HEK293 (cell line): ENCODE results near the gene SMIM13.
"Not testable (repeated sequence)": the region's sequence is repeated elsewhere in the genome, so short reads cannot be mapped to it uniquely, and the experiment has no call there.

ENCODE experiments used
- CTCF ChIA-PET: fragments of 350-600 bp; formaldehyde crosslinking; extraction: SDS; loops from one replicate; lab custom pipeline; 2021; ENCODE audit warnings: antibody characterized with exemption; lab: Yijun Ruan, JAX
- POLR2A ChIA-PET: fragments of 300-600 bp; formaldehyde crosslinking; extraction: SDS; loops from one replicate; lab custom pipeline; 2020; ENCODE audit warnings: antibody characterized with exemption, inconsistent platforms; lab: Yijun Ruan, JAX
- H3K27ac ChIP-seq: fragments of 200-500 bp; sonication (Bioruptor generic); 2 replicates; pipeline ENCODE4 v1.5.1; 2014; ENCODE audit warnings: low read depth, low read length, control low read depth, inconsistent platforms; ENCODE audit errors: extremely low read depth
- H3K36me3 ChIP-seq, 2 experiments: fragments of 200-500 bp in 1 of 2; sonication (Bioruptor generic) in 1 of 2; 1 replicate in 1 of 2; 2 replicates in 1 of 2; pipeline ENCODE4 v1.5.1; 2014 to 2017; ENCODE audit warnings: inconsistent platforms in 2 of 2, low read length in 2 of 2; ENCODE audit not compliant: control insufficient read depth in 2 of 2, insufficient read depth in 1 of 2
- H3K4me1 ChIP-seq: fragments of 200-500 bp; sonication (Bioruptor generic); 2 replicates; pipeline ENCODE4 v1.5.1; 2014; ENCODE audit warnings: mild to moderate bottlenecking, low read length, inconsistent platforms; ENCODE audit not compliant: control insufficient read depth, insufficient read depth
- H3K4me3 ChIP-seq: 2 replicates; pipeline ENCODE4 v1.5.1; 2011; ENCODE audit warnings: low read depth, mild to moderate bottlenecking, control low read depth, low read length, moderate library complexity
- H3K9me3 ChIP-seq: fragments of 200-500 bp; sonication (Bioruptor generic); 2 replicates; pipeline ENCODE4 v1.5.1; 2014; ENCODE audit warnings: low read depth, low read length, inconsistent platforms; ENCODE audit not compliant: control insufficient read depth, insufficient read depth
- KLF1 ChIP-seq: fragments of 450-650 bp; formaldehyde crosslinking; IDR thresholded peaks from 2 replicates; pipeline ENCODE4 v1.5.1; 2016; ENCODE audit warnings: missing biosample characterization, missing genetic modification characterization
- PATZ1 ChIP-seq: fragments of 450-650 bp; formaldehyde crosslinking; IDR thresholded peaks from 2 replicates; pipeline ENCODE4 v1.5.1; 2016; ENCODE audit warnings: missing biosample characterization, missing genetic modification characterization
- SCRT2 ChIP-seq: fragments of 450-650 bp; formaldehyde crosslinking; IDR thresholded peaks from 2 replicates; pipeline ENCODE4 v1.5.1; 2016; ENCODE audit warnings: missing biosample characterization, missing genetic modification characterization
- WT1 ChIP-seq: fragments of 450-650 bp; formaldehyde crosslinking; IDR thresholded peaks from 2 replicates; pipeline ENCODE4 v1.5.1; 2016; ENCODE audit warnings: missing biosample characterization, missing genetic modification characterization
- ZNF121 ChIP-seq: fragments of 450-650 bp; formaldehyde crosslinking; IDR thresholded peaks from 2 replicates; pipeline ENCODE4 v1.5.1; 2016; ENCODE audit warnings: missing biosample characterization, missing genetic modification characterization
- ZNF280C ChIP-seq: fragments of 450-650 bp; formaldehyde crosslinking; IDR thresholded peaks from 2 replicates; pipeline ENCODE4 v1.5.1; 2016; ENCODE audit warnings: missing biosample characterization, missing genetic modification characterization
- ZNF394 ChIP-seq: fragments of 450-650 bp; formaldehyde crosslinking; IDR thresholded peaks from 2 replicates; pipeline ENCODE4 v1.5.1; 2016; ENCODE audit warnings: missing biosample characterization, missing genetic modification characterization, mild to moderate bottlenecking, moderate library complexity, borderline replicate concordance

SMIM13 gene

GRCh38 chr6:11089695-11090094, 3.9 kb upstream of the SMIM13 start:
- no peaks in the 10 kb centered on the region for H3K4me1 ChIP-seq
- no peaks in the 10 kb centered on the region for H3K9me3 ChIP-seq
- no peak for TF ChIP-seq ZNF121 (tag by site-specific recombination)
- no peak for TF ChIP-seq ZNF394 (tag by site-specific recombination)
- peak; percentile 94 for TF ChIP-seq KLF1 (tag by site-specific recombination)
- H3K36me3 ChIP-seq, result no peaks in the 10 kb centered on the region
- ChIA-PET POLR2A (interaction anchor here (0.7 kb wide), 1 partner anchor 331 kb away, joined by 8 read pairs; no protein-coding TSS in a partner anchor), CTCF (interaction anchor here (2.0 kb wide), 1 partner anchor 135 kb away, joined by 4 read pairs; no protein-coding TSS in a partner anchor)
- H3K4me3 ChIP-seq, result no peak overlapping the region
- no peak overlapping the region for H3K27ac ChIP-seq

GRCh38 chr6:11091141-11091540, 2.5 kb upstream of the SMIM13 start:
- CTCF ChIA-PET, result interaction anchor here (1.1 to 2.0 kb wide), 2 partner anchors 136 to 405 kb away, joined by 4 to 6 read pairs; no protein-coding TSS in a partner anchor
- H3K9me3 ChIP-seq, H3K4me1 ChIP-seq, H3K36me3 ChIP-seq, POLR2A ChIA-PET, H3K4me3 ChIP-seq, H3K27ac ChIP-seq: not testable (repeated sequence)

GRCh38 chr6:11092668-11093375, 812 bp upstream of the SMIM13 start:
- H3K4me3 ChIP-seq, result peak overlapping the region; percentile 98
- ChIA-PET POLR2A (interaction anchor here (0.6 to 1.8 kb wide), 11 partner anchors 9 to 206 kb away, joined by 3 to 11 read pairs (median 4); partner anchors contain the start of gene NEDD9), CTCF (interaction anchor here (0.6 to 1.5 kb wide), 6 partner anchors 11 to 713 kb away, joined by 3 to 4 read pairs (median 3); no protein-coding TSS in a partner anchor)
- H3K27ac ChIP-seq, result peak overlapping the region; percentile 92
- H3K36me3 ChIP-seq, result peaks cover 0 to 6% of the 10 kb centered on the region in 2 experiments; a peak in 2 of 3 replicates
- no peaks in the 10 kb centered on the region for H3K9me3 ChIP-seq
- TF ChIP-seq ZNF280C (tag by site-specific recombination), result no peak
- 0 out of 2 replicates have a peak, but pooled peaks have one; percentile 4 for TF ChIP-seq WT1 (tag by site-specific recombination)
- H3K4me1 ChIP-seq, result peaks cover 4% of the 10 kb centered on the region; the same call in 1 of the 2 replicates

- no peaks in the 10 kb centered on the region for H3K9me3 ChIP-seq
- TF ChIP-seq PATZ1 (tag by site-specific recombination) (no peak), SCRT2 (tag by site-specific recombination) (peak; percentile 86)
- TF ChIP-seq, all 188 proteins: peak for 1
Measured at GRCh38 chr6:11093376-11093625, 333 bp upstream of the SMIM13 start.

More at GRCh38 chr6:11093376-11093625, 333 bp upstream of the SMIM13 start:
- POLR2A ChIA-PET, result interaction anchor here (0.6 to 1.8 kb wide), 12 partner anchors 9 to 336 kb away, joined by 3 to 11 read pairs (median 4); partner anchors contain the start of gene NEDD9
- Histone ChIP-seq H3K4me1 (peaks cover 4% of the 10 kb centered on the region; the same call in 1 of the 2 replicates), H3K27ac (peak overlapping the region; percentile 92), H3K4me3 (peak overlapping the region; percentile 98), H3K36me3 (peaks cover 0 to 6% of the 10 kb centered on the region in 2 experiments; a peak in 2 of 3 replicates)
- CTCF ChIA-PET, result interaction anchor here (0.6 to 1.5 kb wide), 7 partner anchors 12 to 713 kb away, joined by 3 to 4 read pairs (median 3); no protein-coding TSS in a partner anchor
